HG03139 (cell line): ENCODE results near the gene TXNDC2.

Source experiments
- ATAC-seq: cut with Tn5 transposase; IDR thresholded peaks from one replicate; pipeline ENCODE4 v1.9.1; 2021; ENCODE audit not compliant: unreplicated experiment

The TXNDC2 gene

GRCh38 chr18:9930299-9930884, 44.6 kb downstream of the TXNDC2 start:
- ATAC-seq, result no peak

- ATAC-seq, result no peak
These were observed 45.4 kb downstream of the TXNDC2 start for GRCh38 chr18:9931146-9931545.

- ATAC-seq, result no peak
These were observed 45.9 kb downstream of the TXNDC2 start for GRCh38 chr18:9931678-9932077.

- ATAC-seq, result no peak
These were observed 48.1 kb downstream of the TXNDC2 start for GRCh38 chr18:9933865-9934264.

- ATAC-seq, result no peak
These were observed 48.5 kb downstream of the TXNDC2 start for GRCh38 chr18:9934274-9934673.
